A204.1 (cell line): ENCODE results near the gene KHNYN.

Experiments used
- FAIRE-seq: peaks from 2 replicates; lab custom pipeline; 2012; peaks lifted over from hg19 to GRCh38; lab: Jason Lieb, UNC

KHNYN gene

GRCh38 chr14:24401810-24402702, 27.7 kb upstream of the KHNYN start:
- no peak for FAIRE-seq

GRCh38 chr14:24403294-24403998, 26.3 kb upstream of the KHNYN start:
- no peak for FAIRE-seq

GRCh38 chr14:24404814-24405213, 24.9 kb upstream of the KHNYN start:
- FAIRE-seq: no peak

- FAIRE-seq: no peak
Observed at GRCh38 chr14:24406416-24406815, 23.3 kb upstream of the KHNYN start.

- FAIRE-seq: no peak
Observed at GRCh38 chr14:24407608-24408325, 22.0 kb upstream of the KHNYN start.

- no peak for FAIRE-seq
Observed at GRCh38 chr14:24408764-24409163, 21.0 kb upstream of the KHNYN start.

GRCh38 chr14:24409192-24409591, 20.6 kb upstream of the KHNYN start:
- no peak for FAIRE-seq

GRCh38 chr14:24409956-24410355, 19.8 kb upstream of the KHNYN start:
- FAIRE-seq: no peak

- peak; percentile 79 for FAIRE-seq
Observed at GRCh38 chr14:24411443-24412389, 18.0 kb upstream of the KHNYN start.

- no peak for FAIRE-seq
Observed at GRCh38 chr14:24414077-24414476, 15.7 kb upstream of the KHNYN start.

- no peak for FAIRE-seq
Observed at GRCh38 chr14:24414732-24415420, 14.9 kb upstream of the KHNYN start.

- no peak for FAIRE-seq
Observed at GRCh38 chr14:24415421-24416253, 14.1 kb upstream of the KHNYN start.

GRCh38 chr14:24416254-24416931, 13.4 kb upstream of the KHNYN start:
- no peak for FAIRE-seq

- no peak for FAIRE-seq
Observed at GRCh38 chr14:24416932-24417619, 12.7 kb upstream of the KHNYN start.

GRCh38 chr14:24417832-24418491, 11.8 kb upstream of the KHNYN start:
- no peak for FAIRE-seq

- FAIRE-seq: no peak
Observed at GRCh38 chr14:24418492-24418873, 11.3 kb upstream of the KHNYN start.

- FAIRE-seq: no peak
Observed at GRCh38 chr14:24422261-24422660, 7.5 kb upstream of the KHNYN start.
